ENCODE results near the gene LRP8.

- no peak for TF ChIP-seq CTCF (IDR thresholded peaks at IDR 0.05; ENCODE audit: low read depth, low read length, missing input control)
- TF ChIP-seq RAD21 (IDR thresholded peaks at IDR 0.05), result no peak
- no peak for TF ChIP-seq REST (IDR thresholded peaks at IDR 0.05)
- TF ChIP-seq JUND (IDR thresholded peaks at IDR 0.05), result no peak
- TF ChIP-seq HNF4A (conservative IDR thresholded peaks at IDR 0.05), result no peak
- no peak for TF ChIP-seq MAX (IDR thresholded peaks at IDR 0.05)
- TF ChIP-seq GABPA (IDR thresholded peaks at IDR 0.05 in 1 of 2, conservative IDR thresholded peaks at IDR 0.05 in 1 of 2), result no peak
- no peak for TF ChIP-seq TAF1 (conservative IDR thresholded peaks at IDR 0.05)
- no peak for TF ChIP-seq ATF3 (IDR thresholded peaks at IDR 0.05)
- TF ChIP-seq EGR1 (IDR thresholded peaks at IDR 0.05; ENCODE audit: low read depth in 2 of 2), result no peak
- TF ChIP-seq ZBTB33 (IDR thresholded peaks at IDR 0.05), result no peak
- TF ChIP-seq YY1 (IDR thresholded peaks at IDR 0.05), result no peak
These were observed 48.2 kb upstream of the LRP8 start for GRCh38 chr1:53376041-53376461.
